ENCODE measurements around the gene KBTBD12.

DNA sequence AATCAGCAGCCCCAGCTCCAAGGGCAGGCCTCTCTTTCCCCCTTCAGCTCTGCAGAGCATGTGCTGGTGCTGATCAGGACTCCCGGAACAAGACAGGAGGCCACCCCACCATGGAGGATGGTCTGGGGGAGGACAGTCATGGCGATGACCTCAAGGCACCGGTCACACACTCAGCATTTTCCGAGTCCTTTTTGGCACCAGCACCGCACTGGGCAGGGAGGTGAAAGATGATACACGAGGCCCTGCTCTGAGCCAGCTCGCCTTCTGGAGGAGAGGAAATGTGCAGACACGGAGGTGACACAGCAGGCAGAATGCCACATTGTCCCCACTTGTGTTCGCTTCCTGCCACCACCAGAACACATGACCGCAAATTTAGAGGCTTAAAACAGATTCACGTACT lies 75.4 kb downstream of the KBTBD12 start:
- TF ChIP-seq CTCF (IDR thresholded peaks at IDR 0.05) (no peak), POLR2A (IDR thresholded peaks at IDR 0.05) (no peak)

Data from transverse colon (tissue), 3 donors.